ENCODE results near the gene GBE1. TPM values are rescaled to one million over a fixed set of nuclear protein-coding genes. Genes with fewer than 3 reads are reported as not detected.
"Not testable (repeated sequence)": the region's sequence is repeated elsewhere in the genome, so short reads cannot be mapped to it uniquely, and the experiment has no call there.

The GBE1 gene
- polyA plus RNA-seq, 3 donors, result 7.7 to 21.7 (median 19.1) TPM

- intact Hi-C loops (cut with micrococcal nuclease), result loop anchor here in 1 of 2 donors (1.0 to 5.0 kb wide), 2 partner anchors 62 to 370 kb away; no protein-coding TSS in a partner anchor
- no peak for DNase-seq
- Histone ChIP-seq H2AFZ (ENCODE audit: insufficient read depth, low read depth, low read length, poor library complexity, severe bottlenecking) (peak overlapping the region; percentile 73), H3K4me2 (replicated peaks; ENCODE audit: extremely low read depth, low read length, poor library complexity, severe bottlenecking) (peak overlapping the region; percentile 72), H3K79me2 (ENCODE audit: insufficient read depth, low read length) (peaks cover 28% of the 10 kb centered on the region), H3K27me3 (ENCODE audit: control insufficient read depth in 2 of 2, insufficient read depth in 2 of 2, low read length in 2 of 2) (no peaks in the 10 kb centered on the region), H3K9ac (ENCODE audit: insufficient read depth, low read length, poor library complexity, severe bottlenecking) (peak overlapping the region; percentile 93), H3K9me3 (replicated peaks in 1 of 2; ENCODE audit: control insufficient read depth in 1 of 2, insufficient read depth in 1 of 2, low read length in 2 of 2) (peaks cover 0 to under 1% of the 10 kb centered on the region in 2 donors), H3K4me1 (ENCODE audit: control insufficient read depth in 1 of 2, insufficient read depth in 2 of 2, low read length in 2 of 2) (peaks cover 12 to 22% of the 10 kb centered on the region in 2 donors), H3K4me3 (replicated peaks in 1 of 3; ENCODE audit: low read depth in 2 of 3, low read length in 3 of 3) (peak overlapping the region; percentile 48 to 75 (median 72)), H3K36me3 (replicated peaks in 1 of 2; ENCODE audit: control insufficient read depth in 1 of 2, insufficient read depth in 2 of 2, low read length in 2 of 2) (peaks cover 0 to 21% of the 10 kb centered on the region in 2 donors), H3K27ac (ENCODE audit: low read depth in 1 of 2, low read length in 2 of 2) (peak overlapping the region; percentile 96 to 99), H4K20me1 (ENCODE audit: insufficient read depth, low read length) (no peaks in the 10 kb centered on the region)
- peak overlapping the region; percentile 81 to 93 for H3K4me3 Mint-ChIP-seq
- peaks cover 20 to 23% of the 10 kb centered on the region in 2 donors for H3K36me3 Mint-ChIP-seq
- WGBS (ENCODE audit: insufficient coverage), result 100% methylated on average over 2 of the region's 6 CpGs
- H3K27me3 Mint-ChIP-seq (ENCODE audit: low read depth in 3 of 3), result peaks cover 0 to 2% (median 2%) of the 10 kb centered on the region in 3 donors
- H3K27ac Mint-ChIP-seq, result peak overlapping the region; percentile 98 to 100 (median 100)
- TF ChIP-seq CTCF (IDR thresholded peaks at IDR 0.05), result no peak
- H3K9me3 Mint-ChIP-seq, result peaks cover 0 to 13% (median 4%) of the 10 kb centered on the region in 7 donors
- peaks cover 29% of the 10 kb centered on the region for H3K4me1 Mint-ChIP-seq
These were observed 597 bp upstream of the GBE1 start for GRCh38 chr3:81761904-81762580.

GRCh38 chr3:81760215-81760614 is 1.2 kb downstream of the GBE1 start:
- Histone ChIP-seq H3K4me3 (replicated peaks in 1 of 3; ENCODE audit: low read depth in 2 of 3, low read length in 3 of 3) (peak overlapping the region; percentile 55 to 75 (median 72)), H3K4me1 (ENCODE audit: control insufficient read depth in 1 of 2, insufficient read depth in 2 of 2, low read length in 2 of 2) (peaks cover 12 to 22% of the 10 kb centered on the region in 2 donors), H2AFZ (ENCODE audit: insufficient read depth, low read depth, low read length, poor library complexity, severe bottlenecking) (peak overlapping the region; percentile 65), H3K27ac (ENCODE audit: low read depth in 1 of 2, low read length in 2 of 2) (peak overlapping the region in 1 of 2 donors; percentile 96), H4K20me1 (ENCODE audit: insufficient read depth, low read length) (no peaks in the 10 kb centered on the region), H3K4me2 (replicated peaks; ENCODE audit: extremely low read depth, low read length, poor library complexity, severe bottlenecking) (peak overlapping the region; percentile 70), H3K9ac (ENCODE audit: insufficient read depth, low read length, poor library complexity, severe bottlenecking) (peak overlapping the region; percentile 93), H3K79me2 (ENCODE audit: insufficient read depth, low read length) (peaks cover 38% of the 10 kb centered on the region), H3K36me3 (replicated peaks in 1 of 2; ENCODE audit: control insufficient read depth in 1 of 2, insufficient read depth in 2 of 2, low read length in 2 of 2) (peaks cover 0 to 21% of the 10 kb centered on the region in 2 donors), H3K27me3 (ENCODE audit: control insufficient read depth in 2 of 2, insufficient read depth in 2 of 2, low read length in 2 of 2) (no peaks in the 10 kb centered on the region), H3K9me3 (replicated peaks in 1 of 2; ENCODE audit: control insufficient read depth in 1 of 2, insufficient read depth in 1 of 2, low read length in 2 of 2) (no peaks in the 10 kb centered on the region)
- WGBS (ENCODE audit: insufficient coverage), result no CpG with 5 or more reads among the region's 3 CpGs
- intact Hi-C loops (cut with micrococcal nuclease), result loop anchor here in 1 of 2 donors (5.0 kb wide), 1 partner anchor 372 kb away; no protein-coding TSS in a partner anchor
- H3K36me3 Mint-ChIP-seq, result peaks cover 24 to 33% of the 10 kb centered on the region in 2 donors
- H3K4me1 Mint-ChIP-seq, result peaks cover 29% of the 10 kb centered on the region
- peak in 1 of 3 donors; percentile 2 for DNase-seq
- peak overlapping the region in 1 of 2 donors; percentile 85 for H3K4me3 Mint-ChIP-seq
- H3K27ac Mint-ChIP-seq, result peak overlapping the region; percentile 90 to 100 (median 100)
- TF ChIP-seq CTCF (IDR thresholded peaks at IDR 0.05), result no peak
- H3K9me3 Mint-ChIP-seq, result peaks cover 0 to 6% (median 4%) of the 10 kb centered on the region in 7 donors
- H3K27me3 Mint-ChIP-seq (ENCODE audit: low read depth in 3 of 3), result peaks cover 0 to 2% (median 2%) of the 10 kb centered on the region in 3 donors

GRCh38 chr3:81758771-81759170 is 2.7 kb downstream of the GBE1 start:
- H3K27ac ChIP-seq (ENCODE audit: low read depth in 1 of 2, low read length in 2 of 2); intact Hi-C loops (cut with micrococcal nuclease); H3K9ac ChIP-seq (ENCODE audit: insufficient read depth, low read length, poor library complexity, severe bottlenecking); H4K20me1 ChIP-seq (ENCODE audit: insufficient read depth, low read length); H3K4me2 ChIP-seq (replicated peaks; ENCODE audit: extremely low read depth, low read length, poor library complexity, severe bottlenecking); H3K27me3 Mint-ChIP-seq (ENCODE audit: low read depth in 3 of 3); DNase-seq; H3K4me3 Mint-ChIP-seq; H3K4me3 ChIP-seq (replicated peaks in 1 of 3; ENCODE audit: low read depth in 2 of 3, low read length in 3 of 3); H2AFZ ChIP-seq (ENCODE audit: insufficient read depth, low read depth, low read length, poor library complexity, severe bottlenecking); H3K27me3 ChIP-seq (ENCODE audit: control insufficient read depth in 2 of 2, insufficient read depth in 2 of 2, low read length in 2 of 2); H3K9me3 ChIP-seq (replicated peaks in 1 of 2; ENCODE audit: control insufficient read depth in 1 of 2, insufficient read depth in 1 of 2, low read length in 2 of 2): not testable (repeated sequence)
- H3K27ac Mint-ChIP-seq, result peak overlapping the region in 1 of 7 donors; percentile 5
- H3K4me1 Mint-ChIP-seq, result peaks cover 25% of the 10 kb centered on the region
- peaks cover 0 to 14% (median 7%) of the 10 kb centered on the region in 7 donors for H3K9me3 Mint-ChIP-seq
- peaks cover 30 to 38% of the 10 kb centered on the region in 2 donors for H3K36me3 Mint-ChIP-seq
- H3K79me2 ChIP-seq (ENCODE audit: insufficient read depth, low read length), result peaks cover 48% of the 10 kb centered on the region
- H3K4me1 ChIP-seq (ENCODE audit: control insufficient read depth in 1 of 2, insufficient read depth in 2 of 2, low read length in 2 of 2), result peaks cover 12 to 22% of the 10 kb centered on the region in 2 donors
- peaks cover 0 to 21% of the 10 kb centered on the region in 2 donors for H3K36me3 ChIP-seq (replicated peaks in 1 of 2; ENCODE audit: control insufficient read depth in 1 of 2, insufficient read depth in 2 of 2, low read length in 2 of 2)
- 100% methylated on average over 1 of the region's 4 CpGs for WGBS (ENCODE audit: insufficient coverage)

Measured in CD14-positive monocyte (primary cell).